HG03469 (cell line): ENCODE data around the gene FBXO34.
"Not testable (repeated sequence)": the region's sequence is repeated elsewhere in the genome, so short reads cannot be mapped to it uniquely, and the experiment has no call there.

Experiments
- ATAC-seq: cut with Tn5 transposase; IDR thresholded peaks from one replicate; pipeline ENCODE4 v1.9.1; 2021; ENCODE audit warnings: mild to moderate bottlenecking, moderate library complexity, moderate number of reproducible peaks; ENCODE audit not compliant: unreplicated experiment

Gene FBXO34

DNA sequence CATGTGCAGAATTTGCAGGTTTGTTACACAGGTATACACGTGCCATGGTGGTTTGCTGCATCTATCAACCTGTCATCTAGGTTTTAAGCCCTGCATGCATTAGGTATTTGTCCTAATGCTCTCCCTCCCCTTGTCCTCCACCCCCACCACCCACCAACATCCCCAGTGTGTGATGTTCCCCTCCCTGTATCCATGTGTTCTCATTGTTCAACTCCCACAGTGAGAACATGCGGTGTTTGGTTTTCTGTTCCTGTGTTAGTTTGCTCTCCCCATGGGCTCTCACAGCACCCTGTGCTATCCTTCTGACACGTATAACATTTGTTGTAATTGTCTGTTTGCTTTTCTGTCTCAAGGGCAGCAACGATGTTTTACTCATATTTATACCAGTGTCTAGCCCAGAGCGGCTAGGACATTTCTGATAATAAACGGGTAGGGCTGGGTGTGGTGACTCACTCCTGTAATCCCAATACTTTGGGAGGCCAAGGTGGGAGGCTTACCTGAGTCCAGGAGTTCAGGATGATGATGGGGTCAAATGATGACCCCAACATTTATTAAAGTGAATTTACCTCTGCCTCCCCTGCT, 73.5 kb downstream of the FBXO34 start:
- ATAC-seq, result not testable (repeated sequence)

DNA sequence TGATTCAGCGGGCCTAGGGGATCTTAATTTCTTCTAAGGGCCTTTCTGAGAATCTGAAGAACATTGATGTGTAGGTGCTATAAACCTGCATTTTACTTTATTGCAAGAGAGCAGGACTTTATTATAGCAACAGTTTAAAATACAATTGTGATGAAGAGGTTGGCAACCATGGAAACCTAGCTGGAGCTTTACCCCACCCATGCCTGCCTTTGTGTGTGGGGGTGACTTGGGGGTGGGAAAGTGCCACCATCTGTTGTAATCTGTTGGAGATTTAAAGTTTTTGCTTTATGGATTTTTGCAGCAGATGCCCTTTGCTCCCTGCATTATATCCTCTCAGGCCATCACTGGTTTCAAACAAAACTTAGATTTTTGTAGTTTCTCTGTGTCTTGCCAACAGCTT, 75.8 kb downstream of the FBXO34 start:
- no peak for ATAC-seq

DNA sequence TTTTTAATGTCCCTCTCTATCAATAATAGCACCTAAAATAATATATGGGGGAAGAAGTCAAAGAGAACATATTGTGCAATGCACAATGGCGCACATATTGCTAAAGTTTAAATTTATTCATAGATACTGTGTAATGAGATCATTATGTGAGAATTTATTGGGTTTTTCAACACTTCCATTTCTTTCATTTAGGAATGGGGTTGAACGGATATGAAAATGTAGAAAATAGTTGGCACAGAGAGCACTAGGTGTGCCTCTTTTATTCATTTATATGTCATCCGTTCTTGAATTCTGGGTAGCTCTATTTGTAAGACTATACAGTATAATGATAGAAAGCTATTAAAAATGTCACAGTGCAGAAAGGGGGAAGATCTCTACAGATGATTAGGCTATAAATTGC, 76.5 kb downstream of the FBXO34 start:
- ATAC-seq, result no peak

DNA sequence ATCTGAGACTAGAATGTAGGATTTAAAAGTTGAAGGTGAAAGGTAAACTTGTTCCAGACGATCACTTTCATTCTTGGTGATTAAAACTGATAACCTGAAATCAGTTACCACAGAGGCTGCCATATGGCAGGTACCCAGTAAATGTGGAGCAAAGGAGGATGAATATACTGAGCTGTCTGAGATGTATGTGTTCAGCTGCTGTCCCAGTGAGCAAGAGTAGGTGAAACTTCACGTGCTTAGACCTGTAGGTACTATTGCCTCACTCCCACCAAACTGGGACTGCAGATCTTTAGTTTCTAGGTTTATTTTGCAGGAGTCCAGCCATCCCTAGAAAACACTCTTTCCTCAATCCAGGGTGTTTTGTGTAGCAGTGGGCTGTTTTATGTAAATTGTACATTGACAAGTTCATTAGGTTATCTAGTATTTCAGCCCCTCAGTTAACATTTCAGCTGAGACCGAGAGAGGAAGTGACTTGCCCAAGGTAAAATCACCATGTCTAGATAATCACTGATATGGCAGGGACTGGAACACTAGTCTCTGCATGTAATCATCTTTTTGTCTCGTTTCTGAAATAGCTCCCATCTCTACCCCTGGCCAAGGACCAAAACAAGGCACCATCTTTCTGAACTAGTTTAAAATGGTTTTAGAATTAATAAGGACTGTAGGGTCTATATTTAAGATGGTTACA, 77.7 kb downstream of the FBXO34 start:
- ATAC-seq, result no peak

DNA sequence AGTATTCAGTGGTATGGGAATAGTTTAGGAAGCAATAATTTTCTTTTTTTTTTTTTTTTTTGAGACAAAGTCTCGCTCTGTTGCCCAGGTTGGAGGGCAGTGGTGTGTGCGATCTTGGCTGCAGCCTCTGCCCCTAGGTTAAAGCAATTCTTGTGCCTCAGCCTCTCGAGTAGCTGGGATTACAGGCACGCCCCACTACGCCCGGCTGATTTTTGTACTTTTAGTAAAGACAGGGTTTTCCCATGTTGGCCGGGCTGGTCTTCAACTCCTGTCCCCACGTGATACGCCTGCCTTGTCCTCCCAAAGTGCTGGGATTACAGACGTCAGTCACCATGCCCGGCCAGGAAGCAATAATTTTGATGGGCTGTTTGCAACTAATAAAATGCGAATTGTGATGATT, 78.3 kb downstream of the FBXO34 start:
- no peak for ATAC-seq

DNA sequence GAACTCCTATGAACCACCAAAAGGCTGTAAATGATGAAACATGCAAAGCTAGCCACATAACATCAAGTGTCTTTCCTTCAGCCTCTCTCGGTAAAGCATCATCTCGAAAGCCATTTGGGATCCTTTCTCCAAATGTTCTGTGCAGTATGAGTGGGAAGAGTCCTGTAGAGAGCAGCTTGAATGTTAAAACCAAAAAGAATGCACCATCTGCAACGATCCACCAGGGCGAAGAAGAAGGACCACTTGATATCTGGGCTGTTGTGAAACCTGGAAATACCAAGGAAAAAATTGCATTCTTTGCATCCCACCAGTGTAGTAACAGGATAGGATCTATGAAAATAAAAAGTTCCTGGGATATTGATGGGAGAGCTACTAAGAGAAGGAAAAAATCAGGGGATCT, 79.2 kb downstream of the FBXO34 start:
- ATAC-seq, result no peak

DNA sequence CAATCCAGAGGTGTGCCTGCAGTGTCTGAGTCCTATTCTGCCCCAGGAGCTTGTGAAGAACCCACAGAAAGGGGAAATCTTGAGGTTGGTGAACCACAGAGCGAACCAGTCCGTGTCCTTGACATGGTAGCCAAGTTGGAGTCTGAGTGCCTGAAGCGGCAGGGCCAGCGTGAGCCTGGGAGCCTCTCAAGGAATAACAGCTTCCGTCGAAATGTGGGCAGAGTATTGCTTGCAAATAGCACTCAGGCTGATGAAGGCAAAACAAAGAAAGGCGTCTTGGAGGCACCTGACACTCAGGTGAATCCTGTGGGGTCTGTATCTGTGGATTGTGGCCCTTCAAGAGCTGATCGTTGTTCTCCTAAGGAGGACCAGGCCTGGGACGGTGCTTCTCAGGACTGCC, 79.9 kb downstream of the FBXO34 start:
- ATAC-seq, result no peak

DNA sequence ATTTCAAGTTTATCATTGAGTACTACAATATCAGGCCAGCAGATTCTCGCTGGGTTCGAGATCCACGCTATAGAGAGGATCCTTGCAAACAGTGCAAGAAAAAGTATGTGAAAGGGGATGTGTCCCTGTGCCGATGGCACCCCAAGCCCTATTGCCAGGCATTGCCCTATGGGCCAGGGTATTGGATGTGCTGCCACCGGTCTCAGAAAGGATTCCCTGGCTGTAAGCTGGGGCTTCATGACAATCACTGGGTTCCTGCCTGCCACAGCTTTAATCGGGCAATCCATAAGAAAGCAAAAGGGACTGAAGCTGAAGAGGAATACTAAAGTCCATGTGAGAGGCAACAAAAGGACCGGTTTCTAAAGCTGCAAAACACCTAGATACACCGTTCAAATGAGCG, 81.0 kb downstream of the FBXO34 start:
- ATAC-seq, result no peak

DNA sequence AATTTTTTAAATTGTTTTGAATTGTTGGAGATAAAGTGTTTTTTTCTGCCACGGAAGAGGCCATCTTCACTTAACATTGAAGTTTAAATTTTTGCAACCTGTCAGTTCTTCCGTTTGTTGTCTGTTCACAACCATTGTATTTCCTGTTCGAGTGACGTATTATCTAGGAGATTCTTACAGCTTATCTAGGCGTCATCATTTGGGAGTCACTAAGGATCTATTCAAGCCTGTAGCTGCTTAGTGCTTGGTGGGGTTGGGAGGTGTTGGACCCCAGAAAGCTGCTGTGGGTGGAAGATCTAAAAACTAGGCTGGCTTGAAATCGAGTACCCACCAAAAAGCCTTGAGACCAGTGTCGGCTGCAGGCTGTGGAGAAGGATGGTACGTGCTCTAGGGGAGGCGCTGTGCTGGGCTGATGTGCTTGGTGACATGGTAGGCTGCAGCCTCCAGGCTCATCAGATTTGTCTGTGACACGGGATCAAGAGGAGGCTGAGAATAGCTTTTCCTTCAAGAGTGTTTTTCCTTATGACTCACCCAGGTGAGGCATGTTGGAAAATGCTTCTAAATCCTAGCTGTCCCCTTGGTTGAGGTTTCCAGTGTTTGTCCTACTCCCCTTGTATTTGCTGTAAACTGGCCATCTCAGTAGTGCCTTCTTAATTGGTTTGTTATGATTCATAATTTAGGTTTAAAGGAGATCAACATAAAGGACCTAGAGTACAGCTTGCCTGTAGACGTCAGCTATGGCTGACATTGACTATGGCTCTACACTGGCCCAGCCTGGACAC, 82.7 kb downstream of the FBXO34 start:
- ATAC-seq, result no peak

DNA sequence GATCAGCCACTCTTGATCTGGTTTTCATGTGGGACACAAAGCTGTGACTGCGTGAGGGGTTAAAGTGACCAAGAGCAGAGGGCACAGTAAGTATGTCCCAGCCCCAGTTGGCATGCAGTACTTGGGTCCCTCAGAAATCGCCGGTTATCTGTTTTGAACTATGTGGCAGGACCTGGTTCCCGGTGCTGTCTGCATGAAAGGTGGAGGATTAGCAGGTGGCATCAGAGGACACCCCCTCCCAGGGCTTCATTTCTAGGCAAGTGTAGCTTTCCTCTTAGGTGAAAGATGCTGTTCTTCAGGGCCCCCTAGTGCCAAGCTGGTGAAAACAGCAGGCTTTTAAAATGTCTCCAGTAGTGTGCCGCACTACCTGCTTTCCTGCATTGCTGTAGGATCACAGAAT, 83.3 kb downstream of the FBXO34 start:
- no peak for ATAC-seq

DNA sequence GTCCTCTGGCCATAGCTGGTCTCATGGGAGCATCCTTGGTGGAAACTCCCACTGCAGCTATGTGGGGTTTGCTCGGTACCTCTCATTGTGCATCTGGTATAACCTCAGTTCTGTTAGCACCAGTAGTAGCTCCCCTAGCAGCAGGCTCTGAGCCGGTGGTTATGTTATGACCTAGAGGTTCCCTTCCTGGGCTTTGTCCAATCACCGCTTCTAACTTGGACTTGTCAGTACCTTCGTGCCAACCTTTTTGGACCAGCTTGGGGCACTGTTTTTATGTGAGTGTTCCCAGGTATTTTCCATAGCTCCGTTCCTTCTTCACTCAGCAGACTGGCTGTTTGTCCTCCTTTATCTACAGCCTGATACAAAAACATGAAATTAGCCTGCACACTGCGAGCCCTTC, 84.7 kb downstream of the FBXO34 start:
- ATAC-seq, result no peak

DNA sequence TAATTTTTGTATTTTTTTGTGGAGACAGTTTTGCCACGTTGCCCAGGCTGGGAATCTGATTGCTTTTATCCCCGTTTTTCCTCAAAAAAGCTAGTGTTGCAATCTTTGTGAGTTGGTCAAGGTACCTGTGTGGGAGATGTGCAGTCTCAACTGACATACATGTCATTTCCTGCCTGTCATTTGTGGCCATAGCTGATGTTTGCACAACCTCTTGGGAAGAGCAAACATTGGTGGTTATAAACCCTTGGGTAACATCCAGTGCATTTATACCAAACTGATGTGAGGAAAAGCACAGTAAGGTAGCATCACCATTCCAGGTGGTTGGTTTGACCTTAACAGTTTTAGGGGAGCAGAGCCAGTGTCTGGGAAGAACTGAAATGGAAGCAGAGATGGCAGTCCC, 85.7 kb downstream of the FBXO34 start:
- no peak for ATAC-seq

DNA sequence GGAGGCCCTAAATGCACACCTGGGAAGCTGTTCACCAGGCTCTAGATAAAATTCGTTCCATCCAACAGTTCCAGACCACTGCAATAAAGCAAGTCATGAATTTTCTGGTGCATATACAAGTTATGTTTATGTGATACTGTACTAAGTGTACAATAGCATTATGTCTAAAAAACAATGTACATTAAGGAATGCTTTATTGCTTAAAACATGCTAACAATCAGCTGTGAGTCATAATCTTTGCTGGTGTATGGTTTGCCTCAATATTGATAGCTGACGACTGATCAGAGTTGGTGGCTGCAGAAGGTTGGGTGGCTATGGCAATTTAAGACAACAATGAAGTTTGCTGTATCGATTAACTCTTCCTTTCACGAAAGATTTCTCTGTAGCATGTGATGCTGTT, 88.1 kb downstream of the FBXO34 start:
- no peak for ATAC-seq

DNA sequence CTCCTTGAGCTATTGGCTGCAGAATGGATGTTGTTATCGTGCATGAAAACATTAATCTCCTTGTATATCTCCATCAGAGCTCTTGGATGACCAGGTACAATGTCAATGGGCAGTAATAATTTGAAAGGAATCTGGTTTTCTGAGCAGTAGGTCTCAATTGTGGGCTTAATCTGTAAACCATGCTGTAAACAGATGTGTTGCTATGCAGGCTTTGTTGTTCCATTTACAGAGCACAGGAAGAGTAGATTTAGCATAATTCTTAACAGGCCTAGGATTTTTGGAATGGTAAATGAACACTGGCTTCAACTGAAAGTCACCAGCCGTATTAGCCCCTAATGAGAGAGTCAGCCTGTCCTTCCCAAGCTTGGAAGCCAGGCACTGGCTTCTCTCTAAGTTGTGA, 90.0 kb downstream of the FBXO34 start:
- ATAC-seq, result no peak

DNA sequence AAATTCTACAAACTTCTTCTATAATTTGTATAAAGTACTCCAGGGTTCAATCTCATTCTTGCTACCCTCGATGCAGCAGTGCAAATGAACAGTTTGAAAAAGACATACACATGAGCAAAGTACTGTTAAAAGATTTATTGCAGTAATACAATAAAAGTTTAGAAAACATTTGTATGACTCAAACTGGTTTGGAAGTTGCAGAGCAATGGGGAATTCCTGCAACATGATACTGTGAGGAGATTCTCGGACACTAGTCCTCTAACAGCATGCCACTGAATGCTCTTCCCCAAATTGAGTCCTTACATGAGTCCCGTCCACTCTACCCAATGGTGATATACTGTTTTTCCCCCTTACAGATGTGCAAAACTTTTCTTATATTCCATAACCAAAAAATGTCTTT, 95.0 kb downstream of the FBXO34 start:
- ATAC-seq, result no peak

DNA sequence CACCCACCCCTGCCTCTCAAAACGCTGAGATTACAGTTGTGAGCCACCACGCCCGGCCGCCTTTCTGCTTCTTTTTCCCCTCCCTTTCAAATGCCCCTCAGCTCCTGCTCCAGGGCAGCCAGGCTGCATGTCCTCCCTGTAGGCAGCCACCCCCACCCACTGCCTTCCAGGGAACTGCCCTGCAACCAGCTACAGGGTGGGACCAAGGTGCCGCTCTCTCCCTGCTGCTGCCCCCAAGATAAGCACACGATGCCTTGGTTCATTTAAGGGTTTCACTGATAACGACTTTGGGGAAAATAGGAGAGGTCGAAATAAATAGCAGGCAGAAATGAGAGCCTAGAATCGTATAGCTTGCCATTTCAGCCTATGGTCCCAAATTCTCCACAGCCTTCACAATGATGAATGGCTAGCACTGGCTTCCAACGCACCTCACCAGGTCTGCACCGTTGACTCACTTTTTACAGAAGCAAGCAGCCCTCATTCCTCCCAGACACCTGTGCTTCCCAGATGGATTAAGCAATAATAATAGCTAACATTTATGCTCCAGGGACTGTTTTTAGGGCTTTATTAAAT, 99.7 kb downstream of the FBXO34 start:
- no peak for ATAC-seq

DNA sequence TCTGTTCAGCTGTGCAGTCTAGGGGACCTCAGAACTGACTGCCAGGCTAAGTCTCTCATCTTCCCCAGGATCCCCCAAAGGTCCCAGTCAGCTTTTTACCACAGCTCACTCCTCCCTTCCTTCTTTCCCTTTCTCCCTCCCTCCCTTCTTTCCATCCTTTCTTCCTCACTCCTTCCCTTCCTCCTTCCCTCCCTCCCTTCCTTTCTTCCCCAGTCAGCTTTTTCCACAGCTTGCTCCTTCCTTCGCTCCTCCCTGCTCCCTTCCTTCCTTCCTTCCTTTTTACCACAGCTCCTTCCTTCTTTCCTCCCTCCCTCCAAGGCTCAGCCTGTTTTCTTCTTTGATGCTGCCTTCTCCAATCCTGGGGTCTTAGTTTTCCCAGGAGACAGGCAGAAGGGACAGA, 101.2 kb downstream of the FBXO34 start:
- no peak for ATAC-seq

DNA sequence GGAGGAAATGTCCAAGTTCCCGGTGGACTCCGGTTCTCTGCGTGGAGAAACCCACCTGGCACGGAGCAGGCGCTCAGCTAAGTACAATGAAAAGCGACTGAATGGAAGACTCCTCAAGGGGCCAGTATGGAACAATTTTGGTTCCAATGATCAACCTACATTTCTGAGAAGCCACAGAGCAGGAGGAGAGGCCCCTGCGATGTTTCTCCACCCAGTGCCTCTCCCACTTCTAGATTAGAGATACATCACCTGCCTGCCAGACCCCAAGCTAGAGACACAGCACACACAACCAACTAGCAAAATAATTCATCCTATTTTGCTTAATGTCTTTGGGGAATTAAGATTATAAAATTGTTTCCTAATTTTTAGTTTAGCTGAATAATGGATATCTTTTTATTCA, 101.6 kb downstream of the FBXO34 start:
- ATAC-seq, result no peak

DNA sequence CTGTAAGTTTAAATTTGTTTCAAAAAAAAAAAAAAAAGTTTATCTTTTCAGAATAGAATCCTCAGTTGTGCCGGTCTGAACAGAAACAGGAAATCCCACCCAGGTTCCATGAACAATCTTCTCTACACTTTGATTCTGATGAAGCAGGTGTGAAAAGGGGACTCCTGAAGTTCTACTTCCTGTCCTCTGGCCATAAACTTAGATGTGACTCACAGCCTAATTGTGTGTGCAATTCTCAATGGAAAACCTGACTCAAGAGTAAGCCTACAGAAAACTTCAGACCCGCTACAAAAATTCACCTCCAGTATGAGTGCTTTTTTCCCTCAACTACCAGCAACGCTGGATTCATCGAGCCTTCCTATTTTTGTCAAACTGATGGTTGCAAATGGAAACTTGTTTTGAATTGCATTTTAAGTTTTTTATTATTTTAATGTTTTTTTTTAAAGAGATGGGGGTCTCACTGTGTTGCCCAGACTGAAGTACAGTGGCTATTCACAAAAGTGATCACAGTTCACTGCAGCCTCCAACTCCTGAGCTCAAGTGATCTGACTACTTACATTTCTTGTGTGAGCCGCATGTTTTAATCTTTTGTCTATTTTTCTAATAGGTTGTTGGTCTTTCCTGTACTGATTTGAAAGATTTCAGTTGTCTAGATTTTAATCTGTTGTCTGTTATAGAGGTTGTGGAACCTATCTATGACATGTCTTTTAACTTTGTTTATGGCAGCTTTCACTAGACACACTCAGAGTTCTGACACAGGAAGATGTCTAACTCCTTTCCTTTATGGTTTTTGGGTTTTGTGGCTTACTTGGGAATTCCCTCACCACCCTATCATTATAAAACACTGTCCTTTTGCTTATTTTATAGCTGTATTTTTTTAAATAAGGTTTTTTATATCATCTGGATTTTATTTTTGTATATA, 102.8 kb downstream of the FBXO34 start:
- ATAC-seq, result no peak

DNA sequence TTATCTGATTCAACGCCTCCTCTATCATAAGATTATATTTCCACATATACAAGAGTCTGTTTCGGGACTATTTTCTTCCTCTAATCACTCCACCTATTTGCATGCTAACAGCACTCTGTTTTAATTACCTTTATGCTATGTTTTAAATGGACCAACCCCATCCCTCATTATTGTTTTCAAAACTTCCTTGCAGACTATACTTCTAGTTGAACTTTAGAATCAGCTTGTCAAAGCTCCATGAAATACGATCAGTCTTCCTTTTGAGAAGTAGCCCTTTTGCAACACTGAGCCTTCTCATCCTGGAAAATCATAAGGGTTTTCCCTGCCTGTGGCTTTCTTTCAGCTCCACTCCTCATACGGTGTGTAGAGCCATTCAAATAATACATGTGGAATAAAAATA, 103.5 kb downstream of the FBXO34 start:
- no peak for ATAC-seq

DNA sequence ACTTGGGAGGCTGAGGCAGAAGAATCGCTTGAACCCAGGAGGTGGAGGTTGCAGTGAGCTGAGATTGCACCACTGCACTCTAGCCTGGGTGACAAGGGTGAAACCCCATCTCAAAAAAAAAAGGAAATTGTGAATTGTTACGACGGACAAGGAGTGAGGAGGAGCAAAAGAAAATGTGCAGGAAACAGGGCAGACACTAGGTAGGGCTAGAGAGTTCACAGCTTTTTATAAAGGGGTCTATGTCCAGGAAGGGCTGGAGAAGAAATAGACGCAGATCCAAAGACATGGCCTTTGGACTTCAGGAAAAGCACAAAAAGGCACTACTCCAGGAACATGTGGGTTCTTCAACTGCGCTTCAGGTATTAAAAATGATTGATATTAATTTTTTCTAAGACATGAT, 106.0 kb downstream of the FBXO34 start:
- ATAC-seq, result no peak
